HL-60/S4 treated with retinoic acid at 250 ng/mL for 4 days and 3 days (cell line): ENCODE results near the gene SLC4A4.

Source experiments
- in situ Hi-C: fragments of 300-500 bp; cut with MboI; formaldehyde crosslinking; loops from 2 replicates; pipeline ENCODE4 v1.7.0; 2022; ENCODE audit warnings: low sequenced_read_pairs

SLC4A4 gene

DNA sequence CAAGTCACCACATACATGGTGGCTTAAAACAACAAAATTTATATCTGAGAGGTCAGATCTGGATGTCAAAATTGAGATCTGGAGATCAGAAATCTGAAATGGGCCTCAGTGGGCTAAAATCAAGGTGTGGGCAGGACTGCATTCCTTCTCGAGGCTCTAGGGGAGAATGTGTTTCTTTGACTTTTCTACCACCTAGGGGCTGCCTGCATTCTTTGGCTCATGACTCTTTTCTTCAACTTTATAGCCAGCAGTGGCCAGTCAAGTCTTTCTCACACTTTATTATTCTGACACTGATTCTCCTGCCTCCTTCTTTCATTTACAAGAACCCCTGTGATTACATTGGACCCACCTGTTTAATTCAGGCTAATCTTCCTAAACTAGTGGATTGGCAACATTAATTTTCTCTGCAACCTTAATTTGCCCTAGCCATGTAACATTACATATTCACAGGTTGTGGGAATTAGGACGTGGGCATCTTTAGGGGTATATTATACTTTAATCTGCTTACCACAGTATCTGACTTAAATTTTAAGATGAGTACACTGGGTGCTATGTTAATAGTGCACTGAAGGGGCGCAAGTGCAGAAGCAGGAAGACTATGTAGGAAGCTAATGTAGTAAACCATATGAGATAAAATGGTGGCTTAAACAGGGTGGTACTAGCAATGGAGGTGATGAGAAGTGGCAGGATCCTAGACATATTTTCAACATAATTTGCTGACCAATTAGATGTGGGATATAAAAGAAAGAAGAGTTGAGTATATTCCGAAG, 188.0 kb downstream of the SLC4A4 start:
- in situ Hi-C loops = no loop called here

DNA sequence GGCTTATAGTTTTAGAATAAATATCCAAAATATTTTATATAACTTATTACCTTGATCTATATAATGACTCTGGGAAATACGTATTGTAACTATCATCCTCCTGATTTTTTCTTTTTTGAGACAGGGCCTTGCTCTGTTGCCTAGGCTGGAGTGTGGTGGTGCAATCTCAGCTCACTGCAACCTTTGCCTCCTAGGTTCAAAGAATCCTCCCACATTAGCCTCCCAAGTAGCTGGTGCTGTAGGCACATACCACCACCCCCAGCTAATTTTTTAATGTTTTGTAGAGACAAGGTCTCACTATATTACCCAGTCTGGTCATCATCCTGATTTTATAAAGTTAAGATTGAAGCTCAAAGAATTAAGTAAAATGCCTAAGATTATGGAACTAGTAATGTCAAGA, 193.6 kb downstream of the SLC4A4 start:
- in situ Hi-C loops = no loop called here

DNA sequence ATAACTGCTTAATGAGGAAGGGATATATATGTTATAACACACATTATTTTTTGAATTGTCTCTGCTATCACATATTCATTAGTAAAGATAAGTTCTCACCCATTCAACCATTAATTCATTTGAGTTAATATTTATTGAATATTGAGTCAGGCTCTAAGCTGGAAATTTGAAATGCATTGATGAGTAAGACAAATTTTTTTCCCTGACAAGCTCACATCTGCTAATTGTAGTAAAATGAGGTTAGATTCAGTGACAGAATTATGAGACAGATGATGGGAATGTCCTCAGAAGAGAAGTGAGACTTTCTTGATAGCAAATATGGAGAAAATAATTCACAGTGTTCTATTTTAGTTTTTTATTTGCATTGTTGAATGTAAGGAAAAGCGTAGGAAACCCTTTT, 194.3 kb downstream of the SLC4A4 start:
- in situ Hi-C loops = no loop called here

DNA sequence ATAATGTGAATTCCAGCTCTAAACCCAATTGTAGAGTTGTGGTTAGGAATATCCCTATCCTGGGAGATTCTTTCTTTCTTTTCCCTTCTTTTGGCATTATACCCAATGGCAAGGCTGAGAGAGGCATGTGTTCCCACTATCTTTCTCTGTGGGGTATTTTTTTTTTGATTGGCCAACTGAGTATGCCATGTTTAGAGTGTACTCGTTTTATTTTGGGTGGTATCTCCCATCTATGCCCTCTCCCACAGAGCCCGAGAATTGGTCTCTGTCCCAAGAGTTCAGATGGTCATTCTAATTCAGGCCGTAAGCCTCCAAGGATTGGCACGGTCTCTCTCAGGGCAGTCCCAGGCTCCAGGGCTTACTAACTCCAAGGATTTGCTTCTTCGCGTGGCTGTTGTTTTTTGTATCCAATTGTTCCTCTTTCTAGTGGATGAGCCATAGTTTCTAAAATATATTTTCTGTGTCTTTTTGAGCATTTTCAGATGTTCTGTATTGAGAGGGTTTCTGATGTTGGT, 198.8 kb downstream of the SLC4A4 start:
- in situ Hi-C loops = no loop called here

DNA sequence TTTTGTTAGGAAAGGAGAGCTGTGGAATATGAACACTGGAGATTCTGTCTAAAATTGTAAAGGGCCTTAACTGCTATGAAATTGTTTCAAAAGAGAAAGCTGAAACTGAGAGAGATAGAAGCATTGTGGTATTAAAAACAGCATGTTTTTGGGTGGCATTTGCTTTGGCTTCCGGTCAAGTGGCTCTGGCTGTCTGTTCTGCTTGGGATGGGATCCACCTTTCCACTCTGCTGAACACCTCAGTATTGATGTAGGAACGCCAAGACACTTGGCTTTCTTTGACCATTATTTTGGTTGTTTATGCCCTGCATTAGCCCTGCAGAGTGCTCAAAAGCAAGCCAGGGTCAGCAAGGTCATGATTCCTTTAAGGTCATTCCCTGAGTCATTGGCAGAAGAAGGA, 199.7 kb downstream of the SLC4A4 start:
- in situ Hi-C loops = no loop called here

DNA sequence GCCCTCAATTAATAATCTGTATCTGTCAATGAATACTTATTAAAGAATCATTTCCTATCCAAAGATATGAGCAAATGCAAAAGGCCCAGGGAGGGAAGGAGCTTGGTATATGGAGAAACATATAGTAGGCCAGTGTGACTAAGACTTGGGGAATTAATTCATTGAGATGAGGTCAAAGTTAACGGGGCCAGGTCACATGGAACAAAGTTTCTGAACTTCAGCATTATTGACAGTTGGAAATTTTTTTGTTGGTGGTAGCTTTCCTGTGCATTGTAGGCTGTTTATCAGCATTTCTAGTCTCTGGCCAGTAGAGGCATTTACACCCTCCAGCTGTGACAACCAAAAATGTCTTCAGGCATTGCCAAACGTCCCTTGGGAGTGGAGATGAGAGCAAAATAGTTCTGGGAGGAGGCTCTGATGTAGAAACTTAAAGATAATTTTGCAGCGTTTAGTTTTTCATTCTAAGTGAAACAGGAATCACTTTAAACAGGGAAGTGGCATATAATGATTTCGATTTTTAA, 202.0 kb downstream of the SLC4A4 start:
- in situ Hi-C loops = no loop called here

DNA sequence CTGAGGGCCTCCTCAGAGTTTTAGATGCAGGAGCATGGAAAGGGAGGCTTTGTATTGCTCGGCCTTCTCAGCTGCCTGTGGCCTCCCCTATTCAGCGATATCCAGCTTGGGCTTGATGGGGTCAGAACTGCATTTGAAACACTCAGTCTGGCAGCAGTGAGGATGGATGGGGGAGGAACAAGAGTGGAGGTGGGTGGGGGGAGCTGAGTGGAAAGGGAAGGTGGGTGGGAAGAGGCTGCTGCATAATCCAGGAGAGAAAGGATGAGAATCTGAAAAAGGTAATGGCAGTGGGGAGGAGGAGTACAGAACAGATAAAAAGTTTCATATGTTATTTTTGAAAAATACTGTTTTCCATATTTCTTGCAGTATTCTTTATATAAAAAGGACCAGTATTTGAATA, 202.7 kb downstream of the SLC4A4 start:
- in situ Hi-C loops = no loop called here

DNA sequence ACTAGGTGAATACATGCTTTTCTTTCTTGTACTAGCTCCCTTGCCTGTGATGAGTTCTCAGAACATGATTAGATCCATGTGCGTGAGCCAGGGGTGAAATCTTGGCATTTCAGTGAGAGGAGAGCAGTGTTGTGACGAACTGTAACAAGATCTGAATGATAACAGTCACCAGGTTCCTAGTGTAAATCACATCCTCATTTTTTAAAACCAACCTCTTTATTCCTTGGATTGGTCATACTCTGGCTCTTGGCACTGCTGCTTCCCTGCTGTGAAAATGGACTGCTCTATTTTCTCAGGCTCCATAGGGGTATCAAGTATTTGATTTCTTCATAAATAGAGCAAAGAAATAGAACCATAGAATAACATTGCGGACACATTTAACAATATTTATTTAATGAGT, 206.3 kb downstream of the SLC4A4 start:
- in situ Hi-C loops = no loop called here

DNA sequence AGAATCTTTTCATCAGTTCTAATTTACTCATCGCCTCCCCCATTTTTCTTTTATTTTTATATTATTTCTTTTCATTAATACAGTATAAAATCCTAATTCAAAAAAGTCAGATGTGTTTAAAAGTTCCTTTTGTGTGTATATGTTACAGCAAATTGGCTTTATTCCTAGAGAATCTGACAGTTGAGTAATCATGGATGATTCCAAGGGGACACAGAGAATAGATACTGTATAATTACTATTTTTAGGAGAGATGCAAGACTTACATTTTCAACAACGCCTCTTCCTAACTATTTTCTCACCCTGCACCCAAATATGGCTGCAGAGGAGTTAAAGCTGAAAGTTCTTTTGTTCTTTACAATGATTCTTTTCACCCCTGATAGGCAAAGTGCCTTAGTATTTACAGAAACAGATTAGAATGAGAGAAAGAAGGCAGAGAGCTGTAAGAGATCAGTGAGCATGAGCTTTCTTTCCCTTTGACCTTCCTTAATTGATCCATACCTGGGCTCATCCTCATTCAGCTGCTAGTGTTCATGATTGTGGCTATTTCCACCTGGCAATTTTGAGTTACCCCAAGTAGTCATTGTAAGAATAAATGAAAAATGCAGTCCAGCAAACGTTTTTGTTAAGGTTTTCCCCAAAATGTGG, 210.8 kb downstream of the SLC4A4 start:
- in situ Hi-C loops = no loop called here

DNA sequence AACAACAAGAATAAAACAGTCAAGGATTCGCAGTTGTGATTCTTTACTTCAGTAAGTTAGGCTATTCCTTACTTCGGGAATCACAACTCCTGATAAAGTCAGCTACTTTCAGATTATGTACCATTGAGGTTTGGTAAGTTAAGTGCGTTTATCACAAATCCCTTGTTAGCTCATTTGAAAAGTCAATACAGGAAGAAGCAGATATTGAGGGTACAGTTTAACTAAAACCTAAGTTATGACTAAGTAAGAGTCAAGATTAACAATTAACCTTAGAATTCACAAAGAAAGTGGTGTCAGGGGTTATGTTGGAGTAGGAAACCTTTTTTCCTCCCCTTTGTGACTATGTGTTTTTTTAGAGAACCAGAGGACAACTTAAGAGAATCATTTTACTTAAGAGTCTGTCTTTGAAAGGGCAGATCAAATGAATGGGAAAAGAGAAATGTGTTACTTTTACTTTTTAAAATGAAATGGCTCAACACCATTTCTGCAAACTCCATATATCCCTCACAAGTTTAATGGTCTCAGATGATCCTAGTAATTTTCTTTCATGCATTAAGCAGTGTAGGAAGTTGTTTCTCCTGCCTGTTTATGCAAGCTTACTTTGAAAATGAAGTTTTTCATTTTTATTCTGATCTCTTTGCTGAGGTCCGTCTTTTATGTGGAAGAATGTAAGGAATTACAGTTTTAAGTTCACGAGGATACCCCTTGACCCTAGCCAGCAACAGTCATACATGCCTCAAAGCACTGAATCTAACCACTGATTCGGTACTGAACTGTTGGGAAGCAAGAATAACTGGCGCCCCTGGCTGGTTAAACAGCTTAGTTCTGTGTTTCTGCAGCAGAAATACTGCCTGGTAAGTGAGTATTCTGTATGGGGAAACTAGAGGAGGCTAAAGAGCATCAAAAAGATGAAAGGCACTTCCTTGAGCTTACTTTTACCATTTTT, 211.7 kb downstream of the SLC4A4 start:
- in situ Hi-C loops = no loop called here

DNA sequence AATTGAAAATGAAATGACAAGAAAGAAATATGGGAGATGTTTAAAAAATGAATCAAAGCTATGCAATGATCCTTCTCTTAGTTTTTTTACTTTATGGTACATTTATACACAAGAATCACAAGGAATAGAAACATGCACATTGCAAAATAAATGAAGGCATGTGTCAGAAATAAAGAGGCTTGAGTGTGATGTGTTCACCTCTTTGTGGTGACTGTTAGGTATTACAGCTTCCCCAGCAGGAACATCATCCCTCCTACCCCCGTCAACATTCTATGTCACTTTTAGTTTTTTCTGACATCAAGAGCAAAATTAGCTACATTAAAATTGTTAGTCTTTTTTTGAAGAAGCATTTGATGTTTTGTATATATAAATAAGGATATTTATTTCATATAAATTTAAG, 214.8 kb downstream of the SLC4A4 start:
- in situ Hi-C loops = no loop called here

DNA sequence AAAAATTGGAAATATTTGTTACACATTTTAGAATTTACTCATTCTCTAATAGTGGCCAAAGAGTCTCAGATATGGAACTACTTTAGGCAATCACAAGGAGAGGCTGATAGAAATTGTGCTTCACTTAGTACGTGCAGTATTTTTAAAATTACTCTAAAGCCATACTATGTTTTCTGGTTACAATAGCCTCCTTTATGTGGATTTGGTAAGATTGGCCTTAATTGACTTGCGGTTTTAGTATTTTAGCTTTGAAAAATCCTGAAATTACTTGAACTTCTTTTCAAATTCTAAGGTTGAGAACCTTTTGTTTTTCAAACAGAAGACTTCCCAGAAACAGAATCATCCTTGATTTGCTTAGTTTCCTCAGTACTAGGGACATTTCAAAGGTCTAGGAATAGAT, 215.2 kb downstream of the SLC4A4 start:
- in situ Hi-C loops = no loop called here

DNA sequence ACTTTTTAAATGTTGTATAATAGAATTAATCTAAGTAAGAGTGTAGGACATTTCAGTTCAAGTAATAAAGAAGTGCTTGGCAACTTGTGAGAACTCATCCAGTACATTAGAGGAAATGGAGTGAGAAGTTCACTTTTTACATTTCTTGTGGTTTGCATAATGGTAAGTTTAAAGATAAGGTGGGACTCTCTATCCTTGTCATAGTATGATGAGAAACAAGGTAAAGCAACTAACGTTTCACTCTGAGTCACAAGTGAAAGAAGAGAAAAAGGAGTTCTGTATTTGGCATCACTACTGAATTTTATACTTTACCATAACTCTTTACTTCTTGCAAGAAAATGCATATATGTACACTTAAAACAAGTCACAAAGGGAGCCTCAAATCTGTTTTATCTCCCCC, 219.4 kb downstream of the SLC4A4 start:
- in situ Hi-C loops = no loop called here

DNA sequence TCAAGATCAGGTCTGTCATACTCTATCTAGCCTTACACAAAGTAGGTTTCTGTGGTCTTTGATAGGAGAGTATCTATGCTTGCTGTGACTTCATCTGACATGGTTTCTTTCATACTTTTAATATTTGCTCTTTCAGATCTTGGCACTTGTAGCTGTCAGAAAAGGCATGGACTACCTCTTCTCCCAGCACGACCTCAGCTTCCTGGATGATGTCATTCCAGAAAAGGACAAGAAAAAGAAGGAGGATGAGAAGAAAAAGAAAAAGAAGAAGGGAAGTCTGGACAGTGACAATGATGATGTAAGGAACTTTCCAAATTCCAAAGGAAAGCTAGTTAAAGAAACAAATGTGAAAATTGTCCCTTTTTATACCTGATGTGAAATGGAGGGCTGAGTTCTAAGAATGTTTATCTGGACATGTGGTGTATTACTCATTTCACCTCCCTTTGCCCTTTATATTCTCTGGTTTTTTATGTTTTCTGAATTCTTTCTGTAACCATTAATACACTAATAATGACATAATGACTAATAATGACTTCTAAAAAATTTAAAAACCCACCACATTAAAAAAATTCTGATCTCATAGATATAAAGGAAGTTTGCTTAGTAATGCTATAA, 221.2 kb downstream of the SLC4A4 start:
- in situ Hi-C loops = no loop called here

DNA sequence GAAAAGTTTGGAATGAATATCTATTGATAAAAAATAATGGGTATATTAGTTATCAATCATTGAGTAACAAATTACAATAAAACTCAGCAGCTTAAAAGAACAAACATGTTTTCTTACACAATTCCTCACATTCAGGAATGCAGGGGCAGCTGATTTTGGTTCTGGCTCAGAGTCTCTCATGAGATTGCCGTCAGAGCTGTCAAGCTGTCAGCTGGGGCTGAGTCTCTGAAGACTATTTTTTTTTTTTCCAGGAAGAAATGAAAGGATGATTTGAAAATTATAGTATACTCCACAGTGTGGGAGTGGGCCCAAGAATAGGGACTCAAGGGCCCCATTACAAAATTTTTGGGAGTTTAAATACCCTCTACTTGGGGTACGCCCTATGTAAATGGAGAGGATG, 226.0 kb downstream of the SLC4A4 start:
- in situ Hi-C loops = no loop called here

DNA sequence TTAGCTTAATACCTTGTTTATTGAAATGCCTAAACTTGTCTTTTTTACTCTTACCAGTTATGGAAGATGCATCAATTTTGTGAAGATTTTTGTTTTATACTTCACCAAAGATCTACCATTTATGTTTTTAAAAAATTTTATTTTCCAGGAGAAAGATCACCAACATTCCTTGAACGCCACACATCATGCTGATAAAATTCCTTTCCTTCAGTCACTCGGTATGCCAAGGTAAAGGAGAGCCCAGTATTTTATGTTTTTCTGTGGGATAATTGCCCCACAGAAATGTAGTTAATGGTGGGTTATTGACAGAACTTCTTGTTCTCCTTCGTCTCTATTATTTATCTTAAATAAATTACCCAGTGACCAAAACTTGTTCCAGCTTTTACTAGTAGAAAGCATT, 228.0 kb downstream of the SLC4A4 start:
- in situ Hi-C loops = no loop called here

DNA sequence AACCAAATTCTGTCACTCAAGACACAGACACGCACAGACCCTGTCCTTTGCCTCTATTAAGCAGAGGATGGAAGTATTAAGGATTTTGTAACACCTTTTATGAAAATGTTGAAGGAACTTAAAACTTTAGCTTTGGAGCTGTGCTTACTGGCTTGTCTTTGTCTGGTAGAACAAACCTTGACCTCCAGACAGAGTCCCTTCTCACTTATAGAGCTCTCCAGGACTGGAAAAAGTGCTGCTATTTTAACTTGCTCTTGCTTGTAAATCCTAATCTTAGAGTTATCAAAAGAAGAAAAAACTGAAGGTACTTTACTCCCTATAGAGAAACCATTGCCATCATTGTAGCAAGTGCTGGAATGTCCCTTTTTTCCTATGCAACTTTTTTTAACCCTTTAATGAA, 229.3 kb downstream of the SLC4A4 start:
- in situ Hi-C loops = no loop called here

DNA sequence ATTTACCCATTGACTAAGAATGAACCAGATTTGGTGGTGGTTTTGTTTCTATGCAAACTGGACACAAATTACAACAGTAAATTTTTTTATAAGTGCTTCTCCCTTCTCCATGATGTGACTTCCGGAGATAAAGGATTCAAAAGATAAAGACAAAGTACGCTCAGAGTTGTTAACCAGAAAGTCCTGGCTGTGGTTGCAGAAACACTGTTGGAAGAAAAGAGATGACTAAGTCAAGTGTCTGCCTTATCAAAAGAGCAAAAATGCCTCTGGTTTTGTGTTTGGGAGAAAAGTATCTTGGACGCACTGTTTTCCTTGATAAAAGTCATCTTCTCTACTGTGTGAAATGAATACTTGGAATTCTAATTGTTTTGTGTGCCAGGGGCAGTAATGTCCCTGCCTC, 231.7 kb downstream of the SLC4A4 start:
- in situ Hi-C loops = no loop called here

DNA sequence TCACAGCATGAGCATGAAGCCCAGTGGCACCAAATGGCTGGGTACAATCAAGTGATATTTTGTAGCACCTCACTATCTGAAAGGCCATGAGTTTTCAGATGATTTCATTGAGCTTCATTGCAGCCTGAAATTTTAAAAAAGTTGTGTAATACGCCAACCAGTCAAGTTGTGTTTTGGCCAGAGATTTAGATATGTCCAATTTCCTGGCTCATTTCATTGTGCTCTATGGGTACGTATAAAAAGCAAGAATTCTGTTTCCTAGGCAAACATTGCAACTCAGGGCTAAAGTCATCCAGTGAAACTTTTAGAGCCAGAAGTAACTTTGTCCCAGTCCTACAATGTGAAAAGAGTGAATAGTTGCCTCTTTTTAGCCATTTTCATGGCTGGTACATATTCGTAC, 232.5 kb downstream of the SLC4A4 start:
- in situ Hi-C loops = no loop called here

DNA sequence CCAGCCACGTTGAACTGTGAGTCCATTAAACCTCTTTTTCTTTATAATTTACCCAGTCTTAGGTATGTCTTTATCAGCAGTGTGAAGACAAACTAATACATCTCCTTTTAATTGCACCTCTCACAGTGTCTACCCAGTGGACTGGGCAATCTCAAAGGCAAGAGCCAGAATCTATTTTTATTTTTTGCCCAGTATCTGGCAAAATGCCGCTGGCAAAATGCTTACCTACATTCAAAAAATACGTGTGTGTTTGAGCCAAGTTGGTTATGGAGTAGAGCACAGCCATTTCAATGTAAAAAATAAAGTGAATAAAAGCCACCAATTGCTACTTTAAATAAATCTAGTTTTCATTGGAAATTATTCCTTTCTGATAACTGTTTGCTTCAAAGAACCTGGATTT, 245.2 kb downstream of the SLC4A4 start:
- in situ Hi-C loops = no loop called here

DNA sequence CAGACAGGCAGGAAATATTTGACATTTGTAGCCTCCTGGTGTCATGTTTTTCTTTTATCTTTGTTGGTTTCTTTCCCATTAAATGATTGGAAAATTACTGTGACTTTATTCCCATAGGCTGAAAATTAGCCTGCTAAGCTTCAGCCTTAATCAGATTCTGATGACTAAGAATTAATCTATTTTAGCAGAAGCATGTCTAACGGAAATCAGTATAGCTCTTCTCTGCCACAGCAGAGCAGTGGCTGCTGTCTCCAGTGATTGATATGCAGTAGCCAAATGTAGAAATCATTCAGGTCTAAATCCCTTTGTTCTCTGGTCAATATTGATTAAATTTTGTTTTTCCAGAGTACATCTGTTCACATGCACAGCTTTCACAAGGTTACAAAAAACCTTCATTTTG, 245.8 kb downstream of the SLC4A4 start:
- in situ Hi-C loops = no loop called here
